Activated T-cell treated with anti-CD3 and anti-CD28 coated beads for 4 hours (primary cell): ENCODE results near the gene ATG2B.

Experiments
- DNase-seq: peaks from one replicate; pipeline ENCODE4 v3.0.0-alpha.2; 2020

ATG2B gene

GRCh38 chr14:96303981-96304380 is 59.2 kb downstream of the ATG2B start:
- DNase-seq, result no peak

- DNase-seq, result no peak
These were observed 63.7 kb downstream of the ATG2B start for GRCh38 chr14:96299441-96299840.

- no peak for DNase-seq
These were observed 65.1 kb downstream of the ATG2B start for GRCh38 chr14:96297997-96298515.

- DNase-seq, result no peak
These were observed 66.1 kb downstream of the ATG2B start for GRCh38 chr14:96297000-96297399.

GRCh38 chr14:96294246-96294645 is 68.9 kb downstream of the ATG2B start:
- no peak for DNase-seq

- DNase-seq, result no peak
These were observed 75.3 kb downstream of the ATG2B start for GRCh38 chr14:96287856-96288255.

- no peak for DNase-seq
These were observed 76.9 kb downstream of the ATG2B start for GRCh38 chr14:96286251-96286650.

- DNase-seq, result no peak
These were observed 77.5 kb downstream of the ATG2B start for GRCh38 chr14:96285667-96286066.

- DNase-seq, result no peak
These were observed 78.7 kb downstream of the ATG2B start for GRCh38 chr14:96284430-96284829.

- DNase-seq, result no peak
These were observed 79.1 kb downstream of the ATG2B start for GRCh38 chr14:96284008-96284407.

- no peak for DNase-seq
These were observed 81.7 kb downstream of the ATG2B start for GRCh38 chr14:96281486-96281885.

GRCh38 chr14:96280104-96280503 is 83.0 kb downstream of the ATG2B start:
- DNase-seq, result no peak

GRCh38 chr14:96279564-96279963 is 83.6 kb downstream of the ATG2B start:
- DNase-seq, result no peak

- no peak for DNase-seq
These were observed 85.3 kb downstream of the ATG2B start for GRCh38 chr14:96277890-96278289.

- peak; percentile 61 for DNase-seq
These were observed 87.7 kb downstream of the ATG2B start for GRCh38 chr14:96275177-96276112.

GRCh38 chr14:96274543-96274942 is 88.6 kb downstream of the ATG2B start:
- DNase-seq, result no peak

GRCh38 chr14:96274122-96274521 is 89.0 kb downstream of the ATG2B start:
- DNase-seq, result no peak

- DNase-seq, result no peak
These were observed 89.5 kb downstream of the ATG2B start for GRCh38 chr14:96273629-96274028.

- no peak for DNase-seq
These were observed 90.2 kb downstream of the ATG2B start for GRCh38 chr14:96272777-96273473.

- no peak for DNase-seq
These were observed 91.7 kb downstream of the ATG2B start for GRCh38 chr14:96271421-96271762.

- DNase-seq, result no peak
These were observed 92.3 kb downstream of the ATG2B start for GRCh38 chr14:96270565-96271420.

- DNase-seq, result no peak
These were observed 93.8 kb downstream of the ATG2B start for GRCh38 chr14:96269359-96269710.
